ENCODE data around the gene ZBTB7C. TPM values are rescaled to one million over a fixed set of nuclear protein-coding genes. Genes with fewer than 3 reads are reported as not detected.

ZBTB7C gene
- total and polyA plus RNA-seq, 10 of the 15 experiments (the other 5 are each of a cell fraction or from before 2014, with no cell fraction given), result under 0.01 to 0.08 (median 0.01) TPM; not detected in 7

- in situ Hi-C loops (cut with MboI), result no loop called here
- TF ChIP-seq STAT1 (conservative IDR thresholded peaks at IDR 0.05) (no peak), ATF2 (IDR thresholded peaks at IDR 0.05; ENCODE audit: low read length) (no peak), RAD21 (IDR thresholded peaks at IDR 0.05; ENCODE audit: insufficient read depth, low read depth, low read length) (no peak), NFXL1 (IDR thresholded peaks at IDR 0.05; ENCODE audit: borderline replicate concordance) (no peak), SIX5 (IDR thresholded peaks at IDR 0.05; ENCODE audit: low read depth, low read length, severe bottlenecking) (no peak), DPF2 (IDR thresholded peaks at IDR 0.05) (no peak), E2F8 (IDR thresholded peaks at IDR 0.05; ENCODE audit: low read depth, partially characterized antibody) (no peak), HSF1 (IDR thresholded peaks at IDR 0.05; ENCODE audit: low read depth, low read length) (no peak), ZNF687 (IDR thresholded peaks at IDR 0.05) (no peak), ZNF217 (IDR thresholded peaks at IDR 0.05) (no peak)
- TF ChIP-seq, protein P1, sequence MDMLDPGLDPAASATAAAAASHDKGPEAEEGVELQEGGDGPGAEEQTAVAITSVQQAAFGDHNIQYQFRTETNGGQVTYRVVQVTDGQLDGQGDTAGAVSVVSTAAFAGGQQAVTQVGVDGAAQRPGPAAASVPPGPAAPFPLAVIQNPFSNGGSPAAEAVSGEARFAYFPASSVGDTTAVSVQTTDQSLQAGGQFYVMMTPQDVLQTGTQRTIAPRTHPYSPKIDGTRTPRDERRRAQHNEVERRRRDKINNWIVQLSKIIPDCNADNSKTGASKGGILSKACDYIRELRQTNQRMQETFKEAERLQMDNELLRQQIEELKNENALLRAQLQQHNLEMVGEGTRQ (IDR thresholded peaks at IDR 0.05; ENCODE audit: borderline replicate concordance, low read depth, low read length), result no peak
Measured at GRCh38 chr18:48219810-48220499, 189.2 kb downstream of the ZBTB7C start.

More at GRCh38 chr18:48219810-48220499, 189.2 kb downstream of the ZBTB7C start:
- Histone ChIP-seq H3K9ac (ENCODE audit: control insufficient read depth, insufficient read depth, low read length) (no peak overlapping the region), H3K36me3 (ENCODE audit: control insufficient read depth in 2 of 2, insufficient read depth in 2 of 2, low read length in 1 of 2) (no peaks in the 10 kb centered on the region), H3K4me1 (ENCODE audit: control insufficient read depth, insufficient read depth, low read length) (no peaks in the 10 kb centered on the region), H3K27me3 (replicated peaks in 1 of 2; ENCODE audit: control insufficient read depth in 2 of 2, insufficient read depth in 2 of 2, low read length in 1 of 2) (peaks cover 0 to 5% of the 10 kb centered on the region in 2 experiments; a peak in 1 of 4 replicates), H2AFZ (ENCODE audit: control insufficient read depth, low read depth, low read length) (no peak overlapping the region), H3K4me2 (ENCODE audit: control insufficient read depth, insufficient read depth) (no peak overlapping the region), H3K4me3 (no peak overlapping the region), H3K9me3 (replicated peaks; ENCODE audit: control insufficient read depth, insufficient read depth, low read length) (no peaks in the 10 kb centered on the region), H3K27ac (ENCODE audit: control insufficient read depth, insufficient read depth) (no peak overlapping the region), H3K79me2 (ENCODE audit: control insufficient read depth, insufficient read depth, low read length) (no peaks in the 10 kb centered on the region), H4K20me1 (ENCODE audit: control insufficient read depth, insufficient read depth) (no peaks in the 10 kb centered on the region)
- ChIA-PET POLR2A (no interaction called here), SMC1A (ENCODE audit: uncharacterized antibody, unreplicated experiment) (no interaction called here), RAD21 (ENCODE audit: unreplicated experiment) (no interaction called here), CTCF (no interaction called here)
- BruUV-seq (replicated peaks), result no TSS peak
- no peak for FAIRE-seq
- 39% methylated on average over 2 of the region's 2 CpGs for WGBS (ENCODE audit: insufficient coverage, insufficient replicate concordance, low lambda C conversion rate, missing lambda C conversion rate)
- ATAC-seq, result no peak
- no peak for DNase-seq (ENCODE audit: low read depth, low spot score)
- intact Hi-C loops (cut with micrococcal nuclease; ENCODE audit: unreplicated experiment), result no loop called here

All from GM12878 (cell line).